GM19455 (cell line): ENCODE data around the gene BHMT.
"Not testable (repeated sequence)": the region's sequence is repeated elsewhere in the genome, so short reads cannot be mapped to it uniquely, and the experiment has no call there.

Experiments used
- ATAC-seq: cut with Tn5 transposase; IDR thresholded peaks from one replicate; pipeline ENCODE4 v1.9.1; 2021; ENCODE audit not compliant: unreplicated experiment

Gene BHMT

DNA sequence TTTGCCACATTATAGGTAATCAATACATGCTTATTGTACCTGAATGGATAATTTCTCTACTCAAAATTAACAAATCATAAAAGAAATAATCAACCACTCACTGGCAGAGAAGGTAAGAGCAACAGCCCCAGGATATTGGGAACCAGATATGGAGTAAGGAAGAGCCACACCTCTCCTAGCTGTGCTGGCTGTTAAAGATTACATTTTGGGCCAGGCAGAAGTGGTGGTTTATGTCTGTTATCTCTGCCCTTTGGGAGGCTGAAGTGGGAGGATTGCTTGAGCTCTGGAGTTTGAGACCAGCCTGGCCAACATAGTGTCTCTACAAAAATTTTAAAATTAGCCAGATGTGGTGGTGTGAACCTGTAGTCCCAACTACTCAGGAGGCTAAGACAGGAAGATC is 56.4 kb downstream of the BHMT start:
- ATAC-seq: no peak

DNA sequence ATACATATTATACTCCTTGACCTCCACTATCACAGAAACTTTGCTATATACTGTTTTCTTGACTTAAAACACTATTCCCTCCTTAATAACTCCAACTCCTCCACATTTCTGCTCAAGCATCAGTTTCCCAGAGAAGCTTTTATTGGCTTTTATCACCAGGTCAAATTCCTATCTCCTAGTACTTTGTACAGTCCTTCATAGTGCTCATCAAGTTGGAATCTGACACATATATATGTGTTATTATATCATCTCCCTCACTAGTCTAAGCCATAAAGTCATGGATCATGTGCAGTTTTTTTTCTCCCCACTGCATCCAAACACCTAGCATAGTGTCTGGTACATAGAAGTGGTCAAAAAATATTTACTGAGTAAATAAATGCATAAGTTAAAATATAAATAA is 59.1 kb downstream of the BHMT start:
- no peak for ATAC-seq

DNA sequence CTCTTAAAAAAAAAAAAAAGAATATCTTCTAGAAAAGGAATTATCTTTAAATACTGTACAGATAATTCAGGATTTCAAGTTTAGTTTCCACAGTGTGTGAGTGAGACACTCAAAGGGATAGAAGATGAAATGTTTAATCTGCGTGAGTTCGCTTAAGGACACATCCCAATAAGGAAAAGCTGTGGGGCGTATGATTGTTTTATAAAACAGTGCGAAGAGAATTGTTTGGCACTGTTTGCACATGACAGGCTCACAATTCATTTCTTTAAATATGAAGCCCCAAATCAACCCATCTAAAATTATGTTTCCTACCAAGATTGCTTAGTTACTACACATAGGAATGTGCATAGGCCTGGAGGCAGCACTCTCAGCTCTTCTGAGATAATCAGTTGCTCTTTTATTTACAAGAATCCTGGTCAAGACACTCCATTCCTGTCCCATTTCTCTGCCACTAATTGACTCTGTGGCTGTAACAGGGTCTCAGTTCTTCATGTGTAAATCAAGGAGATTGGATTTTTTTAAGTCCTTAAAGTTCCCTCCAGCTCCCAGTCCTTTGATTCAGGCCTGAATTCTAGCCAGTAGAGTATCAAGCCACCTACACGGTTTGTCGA is 60.1 kb downstream of the BHMT start:
- no peak for ATAC-seq

DNA sequence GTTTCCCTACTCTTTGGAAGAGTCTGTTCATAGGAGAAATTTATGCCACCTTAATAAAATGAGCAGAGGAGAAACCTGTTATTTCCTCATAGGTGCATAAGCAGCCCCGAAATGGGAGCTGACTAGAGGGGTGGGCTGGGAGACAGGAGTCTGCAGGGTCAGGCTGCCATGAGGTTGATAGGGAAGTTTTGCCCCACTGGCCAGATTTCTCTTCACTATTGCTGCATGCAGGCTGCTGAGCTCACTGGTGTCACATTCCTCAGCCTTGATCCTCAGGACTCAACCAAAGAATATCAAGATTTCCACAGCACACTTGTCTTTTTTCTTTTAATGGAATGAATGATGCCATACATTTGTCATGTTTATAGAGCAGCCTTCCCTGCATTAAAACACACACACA is 60.7 kb downstream of the BHMT start:
- ATAC-seq: no peak

DNA sequence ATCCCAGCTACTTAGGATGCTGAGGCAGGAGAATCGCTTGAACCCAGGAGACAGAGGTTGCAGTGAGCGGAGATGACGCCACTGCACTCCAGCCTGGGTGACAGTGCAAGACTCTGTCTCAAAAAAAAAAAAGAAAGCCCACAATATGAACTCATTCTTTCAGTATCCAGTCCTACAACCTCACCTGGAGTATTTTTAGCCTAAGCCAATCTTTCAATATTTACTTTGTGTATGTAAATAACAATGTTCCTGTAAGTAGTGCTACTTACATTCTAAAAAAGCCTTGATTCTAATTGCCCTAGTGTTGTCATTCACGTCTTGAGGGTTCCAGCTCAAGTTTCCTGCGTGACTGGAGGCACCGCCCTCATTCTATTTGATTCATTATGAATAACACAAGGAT is 62.0 kb downstream of the BHMT start:
- ATAC-seq: no peak

DNA sequence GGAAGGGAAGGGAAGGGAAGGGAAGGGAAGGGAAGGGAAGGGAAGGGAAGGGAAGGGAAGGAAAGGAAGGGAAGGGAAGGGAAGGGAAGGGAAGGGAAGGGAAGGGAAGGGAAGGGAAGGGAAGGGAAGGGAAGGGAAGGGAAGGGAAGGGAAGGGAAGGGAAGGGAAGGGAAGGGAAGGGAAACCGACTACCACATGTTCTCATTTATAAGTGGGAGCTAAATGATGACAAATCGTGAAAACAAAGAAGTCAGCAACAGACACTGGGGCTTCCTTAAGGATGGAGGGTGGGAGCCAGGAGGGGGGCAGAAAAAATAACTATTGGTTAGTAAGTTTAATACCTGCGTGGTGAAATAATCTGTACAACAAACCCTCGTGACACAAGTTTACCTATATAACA is 68.8 kb downstream of the BHMT start:
- not testable (repeated sequence) for ATAC-seq

DNA sequence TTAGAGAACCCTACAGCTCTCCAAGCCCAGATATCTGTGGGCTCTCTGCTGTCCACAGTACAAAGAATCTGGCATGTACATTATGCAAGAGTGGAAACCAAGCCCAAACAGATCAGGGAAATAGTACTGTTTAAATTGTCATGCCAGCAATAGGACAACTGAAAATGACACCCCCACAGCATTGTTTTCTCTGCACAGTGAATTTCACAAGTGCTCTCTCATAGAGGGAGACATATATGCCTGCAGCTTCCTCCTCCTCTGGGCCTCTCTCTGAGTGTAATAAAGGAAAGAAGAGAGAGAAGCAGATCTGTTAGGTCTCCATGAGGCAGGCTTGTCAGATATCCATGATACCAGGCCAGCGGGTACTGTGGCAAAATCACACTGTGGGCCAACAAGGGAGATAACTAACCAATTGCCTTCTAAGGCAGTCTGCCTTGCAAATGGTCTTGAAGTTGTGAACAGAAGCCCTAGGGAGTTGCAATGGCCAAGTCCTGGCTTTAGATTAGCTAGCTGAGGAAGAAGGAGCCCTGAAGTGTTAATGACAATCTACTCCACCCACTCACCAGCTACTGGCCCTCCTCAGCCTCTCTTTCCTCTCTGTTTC is 69.9 kb downstream of the BHMT start:
- no peak for ATAC-seq
